DMS 273 (cell line): ENCODE results near the gene ENO2.
A peak's percentile ranks its signal among the peaks of the same experiment; 100 is the strongest.

Experiments used
- DNase-seq: peaks from one replicate; lab custom pipeline; 2025; ENCODE audit not compliant: unreplicated experiment; lab: John Stamatoyannopoulos, UW

Gene ENO2

GRCh38 chr12:6959058-6959804, 44.9 kb downstream of the ENO2 start:
- DNase-seq = no peak

GRCh38 chr12:6959805-6960592, 45.6 kb downstream of the ENO2 start:
- no peak for DNase-seq

GRCh38 chr12:6960593-6961277, 46.4 kb downstream of the ENO2 start:
- no peak for DNase-seq

- DNase-seq = no peak
Observed at GRCh38 chr12:6961278-6961694, 46.9 kb downstream of the ENO2 start.

GRCh38 chr12:6961695-6962284, 47.4 kb downstream of the ENO2 start:
- peak; percentile 66 for DNase-seq

DNA sequence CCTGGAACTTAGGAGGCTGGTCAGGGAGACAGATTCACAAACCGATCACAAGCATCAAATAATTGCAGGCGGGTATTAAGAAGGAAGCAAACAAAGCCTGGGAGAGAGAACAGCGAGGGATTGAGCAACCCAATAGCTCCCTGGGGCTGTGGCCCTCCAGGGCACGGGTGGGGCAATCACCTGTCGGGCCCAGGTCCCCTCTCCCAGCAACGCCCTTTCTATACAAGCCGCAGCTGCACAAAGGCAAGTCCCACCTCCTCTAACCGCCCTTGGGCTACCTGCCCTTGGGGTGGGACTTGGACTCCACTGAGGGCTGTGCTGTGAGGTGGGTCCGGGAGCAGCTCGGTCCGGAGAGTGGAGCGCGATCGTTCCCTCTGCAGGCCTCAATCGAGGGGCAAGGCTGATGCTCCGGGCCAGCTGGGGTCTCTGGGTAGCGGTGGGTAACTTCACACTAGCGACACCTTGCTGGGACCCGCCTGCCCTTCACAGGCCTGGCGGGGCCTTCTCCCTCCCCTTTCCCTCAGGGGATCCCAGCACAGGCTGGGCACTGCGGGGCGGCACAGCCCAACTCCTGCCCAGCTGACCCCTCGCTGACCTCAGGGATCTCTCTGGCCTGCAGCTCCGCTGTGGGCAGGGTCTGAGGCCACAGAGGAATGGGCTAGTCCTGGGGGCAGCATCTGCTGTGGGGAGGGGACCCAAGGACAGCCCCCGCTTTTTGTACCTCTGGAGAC, 48.1 kb downstream of the ENO2 start:
- DNase-seq = no peak

DNA sequence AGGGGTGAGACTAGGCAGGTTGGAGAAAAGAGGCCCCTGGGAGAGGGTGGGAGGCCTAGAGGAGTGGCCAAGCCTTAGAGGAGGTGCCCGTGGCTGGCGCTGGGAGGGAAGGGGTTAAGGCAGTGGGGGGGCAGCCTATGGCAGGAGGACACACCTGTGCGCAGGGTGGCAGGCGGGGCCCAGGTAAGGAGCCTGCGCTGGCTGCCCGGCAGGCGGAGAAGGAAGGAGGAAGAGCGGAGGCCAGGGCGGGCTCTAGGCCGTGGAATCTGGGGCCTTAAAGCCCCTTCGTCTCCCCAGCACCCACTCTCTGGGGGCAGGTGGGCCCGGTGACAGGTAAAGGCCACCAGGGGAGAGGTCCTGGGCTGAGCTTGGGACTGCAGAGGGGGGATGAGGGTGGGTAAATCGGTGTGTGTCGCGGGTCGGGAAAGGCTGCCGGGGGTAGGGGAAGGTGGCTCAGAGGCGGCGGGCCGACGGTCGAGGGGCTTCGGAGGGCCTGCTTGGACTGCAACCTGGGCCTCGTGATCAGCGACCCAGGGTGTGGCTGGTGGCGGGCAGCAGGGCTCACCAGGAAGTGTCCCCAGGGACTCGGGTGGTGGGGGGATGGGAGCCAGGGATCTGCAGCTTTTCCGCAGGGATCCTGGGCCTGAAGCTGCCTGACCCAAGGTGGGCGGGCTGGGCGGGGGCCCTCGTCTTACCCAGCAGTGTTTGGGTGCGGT, 48.8 kb downstream of the ENO2 start:
- no peak for DNase-seq

- no peak for DNase-seq
Observed at GRCh38 chr12:6963791-6964413, 49.5 kb downstream of the ENO2 start.

DNA sequence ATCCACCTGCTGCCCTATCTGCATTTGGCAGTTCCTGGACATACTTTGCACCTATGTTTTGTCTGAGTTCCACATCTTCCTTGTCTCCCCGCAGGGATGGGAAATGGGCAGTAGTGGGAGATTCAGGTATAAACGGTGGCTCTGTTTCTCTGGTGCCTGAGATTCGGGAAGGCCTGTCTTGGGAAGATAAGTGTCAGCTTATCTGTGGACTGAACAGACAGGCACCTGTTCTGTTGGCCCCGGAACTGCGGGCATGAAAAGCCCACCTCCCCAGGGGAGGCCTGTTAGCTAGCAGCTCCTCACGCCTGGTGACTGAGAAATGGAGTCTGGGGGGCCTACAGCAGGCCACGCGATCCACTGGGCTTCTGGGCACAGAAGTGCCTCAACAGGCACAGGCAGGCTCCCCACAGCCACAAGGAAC, 50.2 kb downstream of the ENO2 start:
- DNase-seq = no peak

GRCh38 chr12:6965026-6965661, 50.8 kb downstream of the ENO2 start:
- DNase-seq = peak; percentile 91

DNA sequence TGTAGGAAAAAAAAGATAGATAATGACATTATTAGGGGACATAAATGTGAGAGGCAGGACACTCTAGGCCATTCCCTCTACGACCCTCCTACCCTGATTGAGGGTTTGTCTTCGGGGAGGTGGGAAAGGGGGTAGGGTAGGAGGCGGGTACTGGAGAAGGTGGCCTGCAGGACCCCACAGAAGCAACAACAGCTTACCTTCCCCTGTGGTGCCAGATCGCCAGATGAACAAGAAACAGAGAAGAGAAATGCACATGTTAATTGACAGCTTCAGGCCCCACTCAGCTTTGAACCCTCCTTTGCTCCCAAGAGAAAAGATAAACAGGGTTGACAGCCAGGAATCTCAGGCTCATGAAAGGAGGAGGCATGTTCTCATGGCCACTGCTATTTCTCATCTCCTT, 51.3 kb downstream of the ENO2 start:
- peak; percentile 43 for DNase-seq

DNA sequence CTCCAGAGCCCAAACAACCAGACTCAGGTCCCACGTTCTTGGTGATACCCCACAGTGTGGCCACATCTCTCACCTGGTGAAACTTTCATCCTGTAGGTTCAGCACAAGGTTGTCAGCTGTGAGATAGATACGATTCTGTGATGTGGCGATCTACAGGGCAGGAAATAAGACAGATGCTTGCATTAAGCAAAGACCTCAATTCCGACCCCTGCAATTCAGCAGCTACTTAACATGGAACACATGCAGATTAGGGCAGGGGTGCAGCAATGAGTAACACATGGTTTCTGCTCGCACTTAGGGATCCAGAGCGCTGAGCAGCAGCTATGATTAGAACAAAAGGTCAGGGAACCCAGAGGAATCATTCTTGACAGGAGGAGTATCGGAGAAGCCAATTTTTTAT, 52.0 kb downstream of the ENO2 start:
- DNase-seq = no peak

GRCh38 chr12:6967651-6968100, 53.3 kb downstream of the ENO2 start:
- no peak for DNase-seq

- DNase-seq = no peak
Observed at GRCh38 chr12:6968426-6968825, 54.0 kb downstream of the ENO2 start.

DNA sequence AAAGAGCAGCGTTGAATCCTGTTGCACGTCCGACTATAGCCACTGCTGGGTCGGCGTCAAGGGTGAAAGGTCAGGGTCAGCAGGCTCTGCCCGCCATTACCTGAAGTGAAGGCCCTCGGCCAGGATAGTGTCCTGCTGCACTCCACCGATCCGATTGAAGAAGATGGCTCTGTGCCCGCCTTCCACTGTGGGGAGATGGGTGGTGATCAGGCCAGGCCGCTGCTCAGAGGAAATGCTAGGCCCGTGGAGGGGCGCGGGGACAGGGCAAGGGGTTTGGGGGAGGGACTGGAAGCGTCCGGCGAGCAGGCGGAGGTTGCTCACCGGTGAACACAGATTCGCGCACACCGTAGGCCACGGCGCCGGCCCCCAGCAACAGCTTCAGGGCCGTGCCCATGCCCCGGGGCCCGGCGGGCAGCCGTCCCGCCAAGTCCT, 55.7 kb downstream of the ENO2 start:
- no peak for DNase-seq
